Astrocyte (in vitro differentiated cells and primary cell): ENCODE data around the gene GRID2.

ENCODE experiments used
- EZH2 ChIP-seq: IDR thresholded peaks from 2 replicates; pipeline ENCODE4 v1.6.1; 2012; ENCODE audit warnings: mild to moderate bottlenecking, low read length, inconsistent platforms; ENCODE audit not compliant: insufficient read depth
- TF ChIP-seq, protein P1 (sequence below): IDR thresholded peaks from 2 replicates; pipeline ENCODE4 v1.5.1; 2011; ENCODE audit warnings: low read depth, mild to moderate bottlenecking, inconsistent platforms, low read length, moderate library complexity; ENCODE audit not compliant: insufficient read depth

DNA sequence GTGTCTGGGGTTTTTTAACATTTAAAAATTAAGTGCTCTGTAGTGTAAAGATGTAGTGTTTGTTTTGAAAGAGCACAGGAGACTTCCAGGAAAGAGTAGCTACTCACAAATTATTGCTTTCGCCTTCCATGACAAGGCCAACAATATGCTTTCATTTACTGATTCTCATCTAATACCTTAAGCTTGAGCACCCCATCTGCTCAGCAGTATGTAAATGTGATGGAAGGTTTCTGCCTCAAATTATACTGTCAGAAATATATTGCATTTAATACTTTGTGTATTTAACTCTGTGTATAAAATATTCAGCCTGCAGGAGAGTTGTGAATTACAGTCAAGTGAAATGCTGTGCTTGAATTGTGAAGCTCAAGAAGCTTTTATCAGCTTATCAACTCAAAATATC, 1228.5 kb downstream of the GRID2 start:
- TF ChIP-seq, protein P1, sequence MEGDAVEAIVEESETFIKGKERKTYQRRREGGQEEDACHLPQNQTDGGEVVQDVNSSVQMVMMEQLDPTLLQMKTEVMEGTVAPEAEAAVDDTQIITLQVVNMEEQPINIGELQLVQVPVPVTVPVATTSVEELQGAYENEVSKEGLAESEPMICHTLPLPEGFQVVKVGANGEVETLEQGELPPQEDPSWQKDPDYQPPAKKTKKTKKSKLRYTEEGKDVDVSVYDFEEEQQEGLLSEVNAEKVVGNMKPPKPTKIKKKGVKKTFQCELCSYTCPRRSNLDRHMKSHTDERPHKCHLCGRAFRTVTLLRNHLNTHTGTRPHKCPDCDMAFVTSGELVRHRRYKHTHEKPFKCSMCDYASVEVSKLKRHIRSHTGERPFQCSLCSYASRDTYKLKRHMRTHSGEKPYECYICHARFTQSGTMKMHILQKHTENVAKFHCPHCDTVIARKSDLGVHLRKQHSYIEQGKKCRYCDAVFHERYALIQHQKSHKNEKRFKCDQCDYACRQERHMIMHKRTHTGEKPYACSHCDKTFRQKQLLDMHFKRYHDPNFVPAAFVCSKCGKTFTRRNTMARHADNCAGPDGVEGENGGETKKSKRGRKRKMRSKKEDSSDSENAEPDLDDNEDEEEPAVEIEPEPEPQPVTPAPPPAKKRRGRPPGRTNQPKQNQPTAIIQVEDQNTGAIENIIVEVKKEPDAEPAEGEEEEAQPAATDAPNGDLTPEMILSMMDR = no peak
- TF ChIP-seq EZH2 = no peak
